H1 (cell line): ENCODE results near the gene SLC35F3.

Experiments
- BRCA1 ChIP-seq: IDR thresholded peaks from 2 replicates; pipeline ENCODE4 v1.6.1; 2012; ENCODE audit warnings: low read depth, low read length, improper control_type of control experiment
- CTCF ChIP-seq, 3 experiments: IDR thresholded peaks; 1 replicate in 2 of 3; 2 replicates in 1 of 3; pipeline versions ENCODE4 v1.5.1 to v1.6.1; 2011; ENCODE audit warnings: low read length in 3 of 3, mild to moderate bottlenecking in 3 of 3, inconsistent platforms in 2 of 3, low read depth in 1 of 3, moderate library complexity in 1 of 3; ENCODE audit not compliant: insufficient read depth in 1 of 3; ENCODE audit errors: control extremely low read depth in 1 of 3
- EP300 ChIP-seq, 2 experiments: IDR thresholded peaks; 1 replicate in 1 of 2; 2 replicates in 1 of 2; pipeline ENCODE4 v1.6.1; 2011 to 2012; ENCODE audit warnings: low read depth in 2 of 2, low read length in 2 of 2, mild to moderate bottlenecking in 2 of 2, borderline replicate concordance in 1 of 2, inconsistent platforms in 1 of 2, moderate library complexity in 1 of 2
- EZH2 ChIP-seq: fragments of 200-600 bp; sonication (generic); IDR thresholded peaks from 2 replicates; pipeline ENCODE4 v1.7.1; 2012; ENCODE audit warnings: low read depth, mild to moderate bottlenecking, moderate library complexity, low read length, inconsistent platforms; ENCODE audit not compliant: severe bottlenecking
- MAFK ChIP-seq: IDR thresholded peaks from 2 replicates; pipeline ENCODE4 v1.6.1; 2012; ENCODE audit warnings: low read depth, mild to moderate bottlenecking, improper control_type of control experiment, low read length
- POLR2AphosphoS5 ChIP-seq: IDR thresholded peaks from 2 replicates; pipeline ENCODE4 v1.6.1; 2011; ENCODE audit warnings: low read depth, low read length
- RAD21 ChIP-seq, 2 experiments: IDR thresholded peaks in 1 of 2; conservative IDR thresholded peaks in 1 of 2; 2 replicates each; pipeline ENCODE4 v1.6.1; 2011; ENCODE audit warnings: low read depth in 2 of 2, low read length in 2 of 2, improper control_type of control experiment in 1 of 2, inconsistent platforms in 1 of 2, mild to moderate bottlenecking in 1 of 2, moderate library complexity in 1 of 2
- RNF2 ChIP-seq: fragments of 200-900, 300-1000 bp; sonication (generic); IDR thresholded peaks from 2 replicates; pipeline ENCODE4 v1.7.1; 2016; ENCODE audit warnings: borderline replicate concordance, low read depth, mild to moderate bottlenecking, antibody characterized with exemption, low read length; ENCODE audit not compliant: poor library complexity, severe bottlenecking; ENCODE audit errors: missing control alignments
- SUZ12 ChIP-seq: fragments of 200-600 bp; sonication (generic); IDR thresholded peaks from 2 replicates; pipeline ENCODE4 v1.6.1; 2012; ENCODE audit warnings: mild to moderate bottlenecking, inconsistent platforms, low read length, moderate library complexity, mixed read lengths
- ZNF274 ChIP-seq: IDR thresholded peaks from 2 replicates; pipeline ENCODE4 v1.7.0; 2012; ENCODE audit warnings: low read length, borderline replicate concordance; ENCODE audit errors: extremely low read depth

- TF ChIP-seq RNF2: no peak
- no peak for TF ChIP-seq MAFK
- no peak for TF ChIP-seq RAD21 (IDR thresholded peaks at IDR 0.05 in 1 of 2, conservative IDR thresholded peaks at IDR 0.05 in 1 of 2; ENCODE audit: low read depth in 2 of 2, low read length in 2 of 2)
- TF ChIP-seq POLR2AphosphoS5: no peak
- TF ChIP-seq CTCF (IDR thresholded peaks at IDR 0.05; ENCODE audit: control extremely low read depth in 1 of 3, insufficient read depth in 1 of 3, low read depth in 1 of 3, low read length in 3 of 3): no peak
- no peak for TF ChIP-seq SUZ12
- no peak for TF ChIP-seq EZH2
- no peak for TF ChIP-seq ZNF274
- TF ChIP-seq BRCA1: no peak
- TF ChIP-seq EP300 (IDR thresholded peaks at IDR 0.05; ENCODE audit: borderline replicate concordance in 1 of 2, low read depth in 2 of 2, low read length in 2 of 2): no peak
Measured at GRCh38 chr1:234279021-234279420, 374.5 kb downstream of the SLC35F3 start.
